Measurements from ENCODE around the gene GRHL3.

GRHL3 gene

DNA sequence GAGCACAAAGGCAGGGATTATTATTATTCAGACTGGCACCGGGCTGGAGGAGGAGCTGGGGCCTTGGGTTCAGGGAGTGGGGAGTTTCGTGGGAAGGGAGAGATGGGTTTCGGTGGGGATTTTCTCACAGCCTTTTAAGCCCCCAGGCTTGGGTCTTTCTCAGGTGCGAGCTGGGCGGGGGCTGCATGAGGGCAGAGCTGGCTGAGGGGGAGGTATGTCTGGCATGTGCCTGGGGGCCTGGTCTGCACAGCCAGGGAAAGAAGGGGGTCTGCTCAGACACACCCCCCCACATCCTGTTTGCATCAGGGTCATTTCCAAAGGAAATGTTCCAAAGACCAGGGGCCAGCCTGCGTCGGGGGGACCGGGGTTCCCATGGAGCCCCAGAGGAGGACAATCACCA lies 21.6 kb downstream of the GRHL3 start:
- in situ Hi-C loops (cut with MboI; ENCODE audit: low sequenced_read_pairs) = no loop called here

DNA sequence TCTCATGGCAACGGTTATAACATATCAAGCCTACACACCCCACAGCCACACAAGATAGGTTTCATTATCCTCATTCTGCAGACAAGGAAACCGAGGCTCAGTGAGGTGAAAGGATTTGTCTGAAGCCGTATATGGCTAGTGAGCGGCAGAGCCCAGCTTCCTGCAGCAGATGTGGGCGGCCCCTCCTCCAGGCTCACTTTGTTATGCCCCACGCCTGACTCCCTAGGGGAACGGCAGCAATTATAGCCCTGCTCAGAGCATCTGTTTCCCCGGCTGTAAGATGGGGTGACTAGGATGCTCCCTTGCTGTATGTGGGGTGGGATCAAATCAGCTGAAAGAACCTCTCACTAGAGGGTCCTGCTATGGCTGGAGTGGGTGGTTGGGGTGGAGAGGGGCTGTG lies 22.1 kb downstream of the GRHL3 start:
- in situ Hi-C loops (cut with MboI; ENCODE audit: low sequenced_read_pairs) = no loop called here

DNA sequence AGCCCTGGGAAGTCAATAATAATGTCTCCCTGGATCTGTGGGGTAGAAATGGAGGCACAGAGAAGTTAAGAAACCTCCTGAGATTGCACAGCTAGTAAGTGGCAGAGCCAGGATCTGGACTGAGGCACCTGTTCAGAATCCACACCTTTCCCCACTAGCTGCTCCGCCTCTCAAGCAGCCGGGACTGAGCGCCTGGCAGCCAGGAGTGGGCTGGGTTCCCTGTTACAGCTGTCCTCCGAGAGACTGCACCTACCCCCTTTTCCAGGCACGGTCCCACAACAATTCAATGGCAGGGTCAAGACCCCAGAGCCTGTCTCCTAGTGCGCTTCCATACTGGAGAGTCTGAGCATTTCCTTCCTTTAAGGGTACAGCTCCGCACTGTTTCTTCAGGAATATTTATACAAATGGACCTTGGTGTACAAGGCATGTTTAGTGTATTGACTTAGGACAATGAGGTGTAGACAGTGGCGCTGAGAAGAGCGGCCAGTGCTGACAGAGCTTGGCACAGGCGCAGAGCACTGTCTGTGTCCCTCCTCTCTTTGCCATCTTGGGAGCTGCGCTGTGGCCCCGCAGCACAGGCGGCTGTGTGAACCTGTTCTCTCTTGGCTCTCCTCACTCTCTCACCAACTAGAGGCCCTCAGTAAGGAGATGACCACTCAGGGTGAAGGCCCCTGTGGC lies 24.4 kb downstream of the GRHL3 start:
- in situ Hi-C loops (cut with MboI; ENCODE audit: low sequenced_read_pairs) = no loop called here

DNA sequence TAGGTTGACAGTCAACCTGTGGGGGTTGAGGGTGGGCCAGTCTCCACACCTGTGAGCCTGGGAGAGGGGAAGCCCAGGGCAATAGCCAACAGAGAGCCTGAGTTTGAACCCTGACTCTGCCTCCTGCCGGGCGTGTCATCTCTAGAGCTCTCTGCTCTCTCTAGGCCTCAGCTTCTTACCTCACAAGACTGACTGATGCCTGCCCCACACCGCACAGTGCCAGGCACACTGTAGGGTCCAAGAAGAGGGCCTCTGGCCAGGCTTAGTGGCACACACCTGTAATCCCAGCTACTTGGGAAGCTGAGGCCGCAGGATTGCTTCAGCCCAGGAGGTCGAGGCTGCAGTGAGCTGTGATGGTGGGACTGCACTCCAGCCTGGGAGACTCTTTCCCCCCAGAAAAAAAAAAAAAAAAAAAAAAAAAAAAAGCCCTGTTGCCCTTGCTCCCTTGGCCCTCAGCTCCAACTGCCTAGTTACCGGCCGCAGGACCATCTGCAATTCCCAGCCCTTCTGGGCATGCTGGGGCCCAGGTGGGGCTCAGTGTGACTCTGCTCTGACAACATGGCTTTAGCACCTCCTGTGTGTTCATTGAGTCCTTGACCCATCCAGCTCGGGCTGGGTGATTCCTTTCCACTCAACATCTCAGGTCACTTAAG lies 25.1 kb downstream of the GRHL3 start:
- in situ Hi-C loops (cut with MboI; ENCODE audit: low sequenced_read_pairs) = no loop called here

DNA sequence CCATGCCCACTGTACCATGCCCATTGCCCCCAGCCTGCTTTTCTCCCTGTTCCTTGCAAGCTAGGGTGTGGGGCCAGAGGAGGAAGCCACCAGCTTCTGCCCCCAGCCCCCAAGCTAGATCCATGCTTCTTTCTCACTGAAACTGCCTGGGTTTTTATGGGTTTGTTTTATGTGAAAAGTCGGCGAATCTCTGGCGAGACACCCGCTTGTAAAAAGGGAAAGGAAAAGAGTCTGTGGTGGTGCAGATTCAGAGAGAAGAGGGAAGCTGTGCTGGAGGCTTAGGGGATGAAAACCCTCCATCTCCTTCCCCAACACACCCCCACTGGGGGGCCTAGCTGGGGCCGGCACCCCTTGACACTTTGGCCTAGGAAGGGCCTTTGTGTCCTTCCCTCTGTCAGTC lies 26.2 kb downstream of the GRHL3 start:
- in situ Hi-C loops (cut with MboI; ENCODE audit: low sequenced_read_pairs) = no loop called here

DNA sequence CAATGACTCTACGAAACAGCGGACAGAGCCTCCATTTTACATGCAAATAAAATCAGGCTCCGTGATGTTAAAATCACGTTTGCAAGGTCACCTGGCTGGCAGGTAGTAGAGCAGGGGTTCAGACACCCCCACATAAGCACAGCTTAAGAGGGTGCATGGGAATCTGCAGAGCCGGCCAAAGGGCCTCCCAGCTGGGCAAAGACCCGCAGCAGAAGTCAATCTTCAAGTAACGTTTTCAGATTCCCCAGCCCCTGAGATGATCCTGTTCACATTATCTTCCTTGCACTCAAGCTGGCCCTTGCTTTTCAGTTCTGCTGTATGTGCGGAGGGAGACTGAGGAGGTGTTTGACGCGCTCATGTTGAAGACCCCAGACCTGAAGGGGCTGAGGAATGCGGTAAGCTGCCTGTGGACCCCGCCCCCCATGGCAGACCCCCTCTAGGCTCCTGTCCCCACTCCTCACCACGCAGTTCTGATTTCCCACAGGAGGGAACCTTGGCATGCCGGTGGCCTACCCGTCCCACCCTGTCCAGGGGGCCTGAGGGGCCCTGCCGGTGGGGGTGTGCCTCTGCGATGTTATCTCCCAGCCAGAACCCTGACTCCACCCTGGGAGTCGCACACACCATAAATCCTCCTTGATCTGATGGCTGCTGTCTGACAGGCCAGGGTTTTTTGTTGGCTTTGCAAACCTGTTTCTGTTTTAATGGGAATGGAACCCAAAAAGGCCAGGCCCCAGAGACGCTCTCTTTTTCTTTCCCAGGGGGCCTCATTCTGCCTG lies 28.2 kb downstream of the GRHL3 start:
- in situ Hi-C loops (cut with MboI; ENCODE audit: low sequenced_read_pairs) = no loop called here

DNA sequence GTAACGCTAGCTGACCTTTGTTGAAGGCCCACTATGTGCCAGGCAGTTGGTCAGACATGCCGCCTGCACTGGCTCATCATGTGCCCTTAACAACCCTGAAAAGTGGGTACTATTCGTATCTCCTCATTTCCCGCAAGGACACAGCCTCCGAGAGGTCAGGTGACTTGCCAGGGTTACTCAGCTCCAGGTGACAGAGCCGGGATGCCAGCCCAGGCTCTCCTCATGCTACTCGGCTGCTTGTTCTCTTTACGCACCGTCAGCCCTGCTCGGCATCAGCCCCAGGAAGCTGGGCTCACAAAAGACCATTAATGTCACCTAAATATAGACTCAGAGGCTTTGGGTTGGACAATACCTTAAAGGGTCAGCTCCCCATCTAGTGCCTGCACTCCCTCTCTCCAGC lies 29.0 kb downstream of the GRHL3 start:
- in situ Hi-C loops (cut with MboI; ENCODE audit: low sequenced_read_pairs) = no loop called here

GRCh38 chr1:24349891-24350290 lies 30.7 kb downstream of the GRHL3 start:
- in situ Hi-C loops (cut with MboI; ENCODE audit: low sequenced_read_pairs) = no loop called here

- in situ Hi-C loops (cut with MboI; ENCODE audit: low sequenced_read_pairs) = no loop called here
These were observed 32.1 kb downstream of the GRHL3 start for GRCh38 chr1:24351247-24351646.

DNA sequence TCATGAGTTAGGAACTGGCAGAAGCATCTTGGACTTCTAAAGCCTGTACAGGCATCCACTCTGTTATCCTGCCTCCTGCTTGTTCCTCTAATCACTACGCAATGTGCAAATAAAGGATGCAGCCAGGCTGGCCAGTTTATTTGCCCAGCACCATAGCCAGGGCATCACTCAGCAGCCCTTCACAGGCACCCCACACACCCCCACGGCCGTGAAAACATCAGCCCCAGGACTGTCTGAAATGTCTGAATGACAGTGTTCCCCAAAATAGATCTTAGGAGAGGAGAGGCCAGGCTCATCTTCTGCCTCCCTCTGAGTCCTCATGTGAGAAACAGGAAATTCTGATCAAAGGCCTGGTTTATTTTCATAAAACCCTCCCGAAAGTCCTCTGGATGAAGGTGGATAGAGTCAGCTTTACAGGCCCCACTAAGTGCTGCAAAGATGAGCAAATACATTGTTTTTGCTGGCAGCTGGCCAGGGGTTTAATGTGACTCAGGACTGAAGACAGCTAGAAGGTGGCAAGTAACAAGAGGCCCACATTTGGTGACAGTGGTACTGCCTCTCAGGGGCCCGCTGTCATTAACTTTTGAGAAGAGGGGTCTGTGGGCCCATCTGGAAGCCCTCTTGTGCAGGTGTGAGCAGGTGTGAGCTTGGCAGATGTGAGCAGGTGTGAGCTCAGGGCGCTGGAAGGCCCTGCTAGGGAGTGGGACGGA lies 32.9 kb downstream of the GRHL3 start:
- in situ Hi-C loops (cut with MboI; ENCODE audit: low sequenced_read_pairs) = no loop called here

GRCh38 chr1:24353292-24353891 lies 34.2 kb downstream of the GRHL3 start:
- in situ Hi-C loops (cut with MboI; ENCODE audit: low sequenced_read_pairs) = no loop called here

DNA sequence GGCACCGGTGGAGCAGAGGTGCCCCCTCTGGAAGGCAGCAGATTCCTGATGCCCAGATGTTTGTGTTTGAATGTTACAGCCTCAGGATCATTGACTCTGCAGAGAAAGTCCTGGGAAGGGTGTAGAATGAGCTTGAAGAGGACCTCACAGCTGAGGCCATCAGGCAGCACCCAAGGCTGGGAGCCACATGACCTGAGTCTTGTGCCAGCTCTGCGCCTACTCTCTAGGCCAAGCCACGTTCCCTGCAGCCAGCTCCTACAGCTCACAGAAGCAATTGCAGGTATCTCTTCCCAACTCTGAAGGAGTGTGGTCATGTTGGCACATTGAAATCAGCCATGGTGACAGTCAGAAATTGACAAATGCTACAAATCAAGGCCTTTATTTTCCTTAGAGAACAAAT lies 36.3 kb downstream of the GRHL3 start:
- in situ Hi-C loops (cut with MboI; ENCODE audit: low sequenced_read_pairs) = no loop called here

GRCh38 chr1:24357038-24357437 lies 37.9 kb downstream of the GRHL3 start:
- in situ Hi-C loops (cut with MboI; ENCODE audit: low sequenced_read_pairs) = no loop called here

DNA sequence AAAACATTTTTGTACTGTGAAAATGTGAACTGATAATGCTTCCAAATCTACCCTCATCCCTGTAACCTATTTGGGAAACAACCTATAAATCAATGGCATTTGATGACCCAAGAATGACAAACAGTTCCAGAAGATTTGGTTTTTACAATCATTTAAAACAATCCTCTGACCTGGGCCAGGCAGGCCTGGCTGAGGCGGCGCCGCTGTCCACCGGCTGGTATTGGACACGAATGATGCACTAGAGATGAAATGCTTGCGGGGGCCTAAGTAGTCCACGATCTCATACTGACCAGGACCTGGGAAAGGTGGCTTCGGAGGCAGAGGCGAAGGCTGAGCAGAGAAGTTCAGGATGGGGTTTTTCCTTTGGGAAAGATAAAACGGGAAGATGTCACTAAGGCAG lies 41.5 kb downstream of the GRHL3 start:
- in situ Hi-C loops (cut with MboI; ENCODE audit: low sequenced_read_pairs) = no loop called here

- in situ Hi-C loops (cut with MboI; ENCODE audit: low sequenced_read_pairs) = no loop called here
These were observed 42.7 kb downstream of the GRHL3 start for GRCh38 chr1:24361811-24362210.

DNA sequence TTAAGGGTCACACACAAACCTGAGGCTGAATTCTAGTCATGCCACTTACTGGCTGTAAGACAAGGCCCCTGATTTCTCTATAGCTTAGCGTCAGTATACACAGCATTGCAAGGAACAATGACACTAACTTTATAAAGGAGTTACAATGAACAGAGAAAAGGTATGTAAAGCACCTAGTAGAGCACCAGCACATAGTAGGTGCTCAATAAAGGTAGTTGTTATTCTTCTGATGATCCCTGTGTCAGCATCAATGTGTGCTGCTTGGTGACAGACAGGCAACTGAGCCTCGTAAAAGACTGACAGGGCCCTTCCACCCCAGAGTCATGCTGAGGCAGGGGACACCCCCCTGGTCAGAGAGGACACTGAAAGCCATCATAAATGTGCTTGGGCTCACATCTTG lies 43.2 kb downstream of the GRHL3 start:
- in situ Hi-C loops (cut with MboI; ENCODE audit: low sequenced_read_pairs) = no loop called here

- in situ Hi-C loops (cut with MboI; ENCODE audit: low sequenced_read_pairs) = no loop called here
These were observed 43.9 kb downstream of the GRHL3 start for GRCh38 chr1:24362982-24363614.

DNA sequence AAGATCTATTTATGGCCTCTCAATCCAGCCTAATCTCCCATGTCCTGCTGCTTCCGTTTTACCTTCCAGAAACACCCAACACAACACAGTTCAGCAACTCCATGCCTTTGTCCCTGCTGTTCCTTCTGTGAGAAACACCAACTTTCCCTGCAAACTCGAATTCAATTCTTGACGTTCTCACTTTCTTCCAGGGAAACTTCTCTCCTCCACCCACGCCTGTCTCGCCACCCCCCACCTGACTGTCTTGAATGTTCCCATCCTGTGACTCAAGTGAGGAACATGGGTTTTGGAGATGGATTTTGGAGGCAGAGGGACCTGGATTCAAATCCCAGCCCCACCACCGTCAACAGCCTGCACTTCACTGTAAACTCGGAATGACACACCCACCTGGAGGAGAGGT lies 44.8 kb downstream of the GRHL3 start:
- in situ Hi-C loops (cut with MboI; ENCODE audit: low sequenced_read_pairs) = no loop called here

DNA sequence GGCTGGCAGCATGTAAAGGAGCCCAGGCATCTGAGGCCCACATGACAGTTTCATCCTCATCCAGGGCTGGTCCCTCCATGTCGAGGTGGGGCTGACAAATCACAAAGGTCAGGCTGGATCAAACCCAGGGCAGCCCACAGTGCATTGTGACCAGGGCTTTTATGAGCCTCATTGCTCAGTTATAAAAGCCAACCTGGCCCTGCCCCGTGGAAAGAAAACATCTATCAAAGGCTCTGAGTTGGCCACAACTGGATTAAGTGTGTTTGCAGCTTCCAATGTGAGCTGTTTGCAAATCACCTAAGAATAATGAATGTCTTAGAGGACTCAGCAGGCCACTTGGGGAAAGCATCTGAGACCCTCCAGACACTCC lies 45.4 kb downstream of the GRHL3 start:
- in situ Hi-C loops (cut with MboI; ENCODE audit: low sequenced_read_pairs) = no loop called here

DNA sequence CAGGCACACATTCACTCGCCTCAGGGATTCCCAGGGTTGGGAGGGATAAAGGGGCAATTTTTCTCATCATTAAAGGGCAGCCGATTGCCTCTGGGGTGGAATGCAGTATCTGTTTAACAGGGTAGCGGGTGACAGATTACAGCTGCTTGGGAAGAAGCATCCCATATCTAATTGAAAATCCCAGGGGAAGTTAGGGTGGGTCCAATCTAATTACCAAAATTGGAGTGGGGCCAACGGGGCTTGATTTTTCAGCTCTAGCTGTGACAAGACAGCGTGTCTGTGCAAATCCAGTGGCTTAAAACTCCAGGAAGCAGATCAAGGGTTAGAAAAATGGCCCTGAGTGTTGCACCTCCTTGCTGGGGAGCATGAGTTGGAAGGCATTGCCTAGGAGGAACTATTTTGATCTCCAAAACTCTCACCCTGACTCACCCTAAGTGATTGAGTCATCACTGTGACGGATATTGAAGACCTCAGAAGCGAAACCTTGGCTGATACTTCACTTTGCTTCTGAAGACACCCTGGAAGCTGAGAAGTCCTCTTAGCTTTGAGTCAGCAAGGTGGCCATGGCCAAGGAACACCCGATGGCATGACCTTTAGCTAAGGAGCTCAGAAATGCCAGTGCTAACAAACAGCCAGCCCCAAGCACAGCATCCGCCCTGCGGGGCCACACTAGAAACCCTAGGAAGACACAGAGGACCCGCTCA lies 46.0 kb downstream of the GRHL3 start:
- in situ Hi-C loops (cut with MboI; ENCODE audit: low sequenced_read_pairs) = no loop called here

All from HL-60/S4 treated with phorbol 12-myristate 13-acetate at 8.2 ng/mL for 4 days and 3 days (cell line).